OCI-LY3 (cell line): ENCODE results near the gene ATOH1.

ENCODE experiments used
- EZH2phosphoT487 ChIP-seq: fragments of 200-600 bp; shearing (Covaris generic); IDR thresholded peaks from 2 replicates; pipeline ENCODE4 v1.6.1; 2018; ENCODE audit warnings: antibody characterized with exemption, mixed run types, low read depth
- TF ChIP-seq, protein P1 (sequence below): fragments of 200-600, 300-600 bp; sonication (generic); IDR thresholded peaks from 2 replicates; pipeline ENCODE4 v1.5.1; 2014; ENCODE audit warnings: antibody characterized with exemption, low read length, low read depth

DNA sequence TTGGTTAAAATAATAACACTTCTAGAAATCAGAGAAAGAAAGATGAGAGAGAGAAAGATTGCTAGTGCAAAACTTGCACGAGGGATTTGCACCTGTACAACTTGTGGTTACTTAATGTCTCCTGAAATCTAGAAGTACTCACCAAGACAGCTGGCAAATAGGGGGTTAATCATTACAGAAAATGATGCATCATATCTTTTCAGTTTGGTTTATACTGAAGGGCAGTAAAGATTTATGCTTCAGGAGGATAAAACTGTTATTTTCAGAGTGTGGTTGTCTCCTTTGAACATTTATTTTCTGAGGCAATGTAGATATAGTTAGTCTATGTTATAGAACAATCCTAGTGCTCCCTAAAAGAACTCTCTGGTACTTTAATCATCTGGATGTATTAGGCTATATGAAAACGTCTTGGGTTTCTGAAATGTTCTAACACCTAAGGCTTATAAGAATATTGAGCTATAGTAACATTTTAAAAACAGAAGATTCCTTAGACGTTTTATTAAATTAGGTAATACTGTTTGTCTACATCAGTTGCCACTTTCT lies 13.3 kb downstream of the ATOH1 start:
- TF ChIP-seq, protein P1, sequence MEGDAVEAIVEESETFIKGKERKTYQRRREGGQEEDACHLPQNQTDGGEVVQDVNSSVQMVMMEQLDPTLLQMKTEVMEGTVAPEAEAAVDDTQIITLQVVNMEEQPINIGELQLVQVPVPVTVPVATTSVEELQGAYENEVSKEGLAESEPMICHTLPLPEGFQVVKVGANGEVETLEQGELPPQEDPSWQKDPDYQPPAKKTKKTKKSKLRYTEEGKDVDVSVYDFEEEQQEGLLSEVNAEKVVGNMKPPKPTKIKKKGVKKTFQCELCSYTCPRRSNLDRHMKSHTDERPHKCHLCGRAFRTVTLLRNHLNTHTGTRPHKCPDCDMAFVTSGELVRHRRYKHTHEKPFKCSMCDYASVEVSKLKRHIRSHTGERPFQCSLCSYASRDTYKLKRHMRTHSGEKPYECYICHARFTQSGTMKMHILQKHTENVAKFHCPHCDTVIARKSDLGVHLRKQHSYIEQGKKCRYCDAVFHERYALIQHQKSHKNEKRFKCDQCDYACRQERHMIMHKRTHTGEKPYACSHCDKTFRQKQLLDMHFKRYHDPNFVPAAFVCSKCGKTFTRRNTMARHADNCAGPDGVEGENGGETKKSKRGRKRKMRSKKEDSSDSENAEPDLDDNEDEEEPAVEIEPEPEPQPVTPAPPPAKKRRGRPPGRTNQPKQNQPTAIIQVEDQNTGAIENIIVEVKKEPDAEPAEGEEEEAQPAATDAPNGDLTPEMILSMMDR = no peak
- no peak for TF ChIP-seq EZH2phosphoT487
